ENCODE results near the gene PIGS.

PIGS gene

GRCh38 chr17:28507567-28508203, 63.6 kb downstream of the PIGS start:
- TF ChIP-seq, protein P1, sequence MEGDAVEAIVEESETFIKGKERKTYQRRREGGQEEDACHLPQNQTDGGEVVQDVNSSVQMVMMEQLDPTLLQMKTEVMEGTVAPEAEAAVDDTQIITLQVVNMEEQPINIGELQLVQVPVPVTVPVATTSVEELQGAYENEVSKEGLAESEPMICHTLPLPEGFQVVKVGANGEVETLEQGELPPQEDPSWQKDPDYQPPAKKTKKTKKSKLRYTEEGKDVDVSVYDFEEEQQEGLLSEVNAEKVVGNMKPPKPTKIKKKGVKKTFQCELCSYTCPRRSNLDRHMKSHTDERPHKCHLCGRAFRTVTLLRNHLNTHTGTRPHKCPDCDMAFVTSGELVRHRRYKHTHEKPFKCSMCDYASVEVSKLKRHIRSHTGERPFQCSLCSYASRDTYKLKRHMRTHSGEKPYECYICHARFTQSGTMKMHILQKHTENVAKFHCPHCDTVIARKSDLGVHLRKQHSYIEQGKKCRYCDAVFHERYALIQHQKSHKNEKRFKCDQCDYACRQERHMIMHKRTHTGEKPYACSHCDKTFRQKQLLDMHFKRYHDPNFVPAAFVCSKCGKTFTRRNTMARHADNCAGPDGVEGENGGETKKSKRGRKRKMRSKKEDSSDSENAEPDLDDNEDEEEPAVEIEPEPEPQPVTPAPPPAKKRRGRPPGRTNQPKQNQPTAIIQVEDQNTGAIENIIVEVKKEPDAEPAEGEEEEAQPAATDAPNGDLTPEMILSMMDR (IDR thresholded peaks at IDR 0.05; ENCODE audit: control insufficient read depth, extremely low read depth, insufficient read depth), result no peak
- DNase-seq (ENCODE audit: low read depth), result no peak
- no peak overlapping the region for H3K4me3 ChIP-seq (ENCODE audit: low read depth, low read length)

DNA sequence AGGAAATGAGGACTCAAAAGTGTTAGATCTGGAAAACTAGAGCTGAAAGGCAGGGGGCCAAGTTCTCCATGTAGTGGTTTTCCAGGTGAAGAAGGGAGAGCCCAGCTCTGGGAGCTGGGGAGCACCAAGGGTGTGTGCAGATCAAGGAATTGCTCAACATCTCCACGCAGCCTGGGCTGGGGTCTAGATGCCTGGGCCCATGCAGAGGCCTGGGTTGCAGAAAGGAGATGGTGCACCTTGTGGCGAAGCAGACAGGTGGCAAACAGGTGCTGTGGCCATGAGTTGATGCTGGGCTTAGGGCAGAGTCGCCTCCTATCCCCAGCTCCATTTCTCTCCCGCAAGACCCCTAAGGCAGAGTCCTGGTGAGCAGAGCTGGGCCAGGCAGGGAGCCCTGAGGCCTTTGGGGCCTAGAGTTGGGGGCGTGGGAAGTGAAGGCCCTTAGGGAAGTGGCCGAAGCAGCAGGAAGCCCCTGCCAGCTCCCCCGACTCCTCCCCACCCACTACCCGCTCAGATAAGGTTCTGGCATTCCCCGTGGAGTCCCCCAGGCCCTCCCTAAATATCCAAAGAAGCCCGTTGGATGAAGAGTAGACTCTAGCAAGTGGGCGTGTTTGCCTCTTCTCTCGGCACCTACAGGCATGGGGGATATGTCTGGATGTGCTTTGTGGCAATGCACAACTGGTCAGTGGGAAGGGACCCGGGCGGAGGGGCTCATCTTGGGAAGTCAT, 64.4 kb downstream of the PIGS start:
- no peak overlapping the region for H3K4me3 ChIP-seq (ENCODE audit: low read depth, low read length)
- DNase-seq (ENCODE audit: low read depth), result no peak
- TF ChIP-seq, protein P1 (IDR thresholded peaks at IDR 0.05; ENCODE audit: control insufficient read depth, extremely low read depth, insufficient read depth), result no peak

- DNase-seq (ENCODE audit: low read depth), result no peak
- TF ChIP-seq, protein P1 (IDR thresholded peaks at IDR 0.05; ENCODE audit: control insufficient read depth, extremely low read depth, insufficient read depth), result no peak
- no peak within 1 kb of the TSS for H3K4me3 ChIP-seq (ENCODE audit: low read depth, low read length)
These were observed 65.2 kb downstream of the PIGS start, which contains the start of gene FOXN1 for GRCh38 chr17:28505986-28506665. Gene FOXN1 (plus strand): TSS chr17:28506348. CDS start chr17:28523970, 17,622 bp downstream.

GRCh38 chr17:28503420-28503819, 67.9 kb downstream of the PIGS start:
- TF ChIP-seq, protein P1 (IDR thresholded peaks at IDR 0.05; ENCODE audit: control insufficient read depth, extremely low read depth, insufficient read depth), result no peak
- no peak overlapping the region for H3K4me3 ChIP-seq (ENCODE audit: low read depth, low read length)
- DNase-seq (ENCODE audit: low read depth), result no peak
